Nucleus accumbens (tissue), 56 donors: Measurements from ENCODE around the gene PITPNC1.

Source experiments
- DNase-seq, 56 donors: peaks; one replicate each; lab custom pipeline; 2025; lab: John Stamatoyannopoulos, UW

PITPNC1 gene

GRCh38 chr17:67528751-67529436 lies 151.8 kb downstream of the PITPNC1 start:
- DNase-seq = peak in 50 of 56 donors; percentile 14 to 93 (median 62)

GRCh38 chr17:67531291-67531690 lies 154.2 kb downstream of the PITPNC1 start:
- peak in 23 of 56 donors; percentile 14 to 66 (median 34) for DNase-seq

- DNase-seq = peak in 23 of 56 donors; percentile 10 to 72 (median 30)
These were observed 155.3 kb downstream of the PITPNC1 start for GRCh38 chr17:67532326-67532871.

GRCh38 chr17:67534941-67535340 lies 157.9 kb downstream of the PITPNC1 start:
- no peak for DNase-seq

GRCh38 chr17:67542219-67543114 lies 165.4 kb downstream of the PITPNC1 start:
- no peak for DNase-seq

- peak in 11 of 56 donors; percentile 14 to 43 (median 23) for DNase-seq
These were observed 167.4 kb downstream of the PITPNC1 start for GRCh38 chr17:67544364-67544955.

GRCh38 chr17:67546578-67547527 lies 169.8 kb downstream of the PITPNC1 start:
- DNase-seq = peak in 19 of 56 donors; percentile 5 to 57 (median 25)

- no peak for DNase-seq
These were observed 171.6 kb downstream of the PITPNC1 start for GRCh38 chr17:67548693-67549092.

- no peak for DNase-seq
These were observed 172.7 kb downstream of the PITPNC1 start for GRCh38 chr17:67549820-67550219.

GRCh38 chr17:67554634-67555033 lies 177.6 kb downstream of the PITPNC1 start:
- DNase-seq = peak in 5 of 56 donors; percentile 12 to 47 (median 30)

- DNase-seq = peak in 1 of 56 donors; percentile 20
These were observed 178.8 kb downstream of the PITPNC1 start for GRCh38 chr17:67555855-67556254.

GRCh38 chr17:67557052-67557845 lies 180.2 kb downstream of the PITPNC1 start:
- peak in 1 of 56 donors; percentile 8 for DNase-seq

- DNase-seq = no peak
These were observed 180.8 kb downstream of the PITPNC1 start for GRCh38 chr17:67557921-67558320.

- DNase-seq = no peak
These were observed 181.8 kb downstream of the PITPNC1 start for GRCh38 chr17:67558740-67559380.

- no peak for DNase-seq
These were observed 182.4 kb downstream of the PITPNC1 start for GRCh38 chr17:67559381-67559966.

GRCh38 chr17:67562005-67562404 lies 184.9 kb downstream of the PITPNC1 start:
- no peak for DNase-seq

GRCh38 chr17:67563692-67564228 lies 186.7 kb downstream of the PITPNC1 start:
- no peak for DNase-seq

- DNase-seq = no peak
These were observed 188.0 kb downstream of the PITPNC1 start for GRCh38 chr17:67565068-67565467.
